ENCODE measurements around the gene NDUFS8.

The NDUFS8 gene

GRCh38 chr11:68052137-68052873 lies 21.8 kb downstream of the NDUFS8 start:
- no peak for DNase-seq

GRCh38 chr11:68053117-68053516 lies 22.6 kb downstream of the NDUFS8 start:
- no peak for DNase-seq

- DNase-seq = no peak
Observed at GRCh38 chr11:68053981-68054812, 23.7 kb downstream of the NDUFS8 start.

GRCh38 chr11:68056317-68057285 lies 26.1 kb downstream of the NDUFS8 start:
- no peak for DNase-seq

GRCh38 chr11:68057807-68058206 lies 27.3 kb downstream of the NDUFS8 start:
- DNase-seq = no peak

- no peak for DNase-seq
Observed at GRCh38 chr11:68061508-68061907, 31.0 kb downstream of the NDUFS8 start.

- DNase-seq = no peak
Observed at GRCh38 chr11:68064926-68065325, 34.4 kb downstream of the NDUFS8 start.

- no peak for DNase-seq
Observed at GRCh38 chr11:68065841-68066240, 35.4 kb downstream of the NDUFS8 start.

GRCh38 chr11:68066742-68067141 lies 36.3 kb downstream of the NDUFS8 start:
- no peak for DNase-seq

- no peak for DNase-seq
Observed at GRCh38 chr11:68067991-68068390, 37.5 kb downstream of the NDUFS8 start.

GRCh38 chr11:68071281-68072048 lies 41.0 kb downstream of the NDUFS8 start:
- DNase-seq = no peak

- DNase-seq = no peak
Observed at GRCh38 chr11:68074584-68075352, 44.3 kb downstream of the NDUFS8 start.

GRCh38 chr11:68076371-68077042 lies 46.0 kb downstream of the NDUFS8 start:
- no peak for DNase-seq

GRCh38 chr11:68077617-68078582 lies 47.4 kb downstream of the NDUFS8 start:
- DNase-seq = no peak

GRCh38 chr11:68080860-68081259 lies 50.4 kb downstream of the NDUFS8 start:
- DNase-seq = no peak

GRCh38 chr11:68081691-68082090 lies 51.2 kb downstream of the NDUFS8 start:
- DNase-seq = no peak

- DNase-seq = no peak
Observed at GRCh38 chr11:68082481-68082880, 52.0 kb downstream of the NDUFS8 start.

- no peak for DNase-seq
Observed at GRCh38 chr11:68083517-68083916, 53.0 kb downstream of the NDUFS8 start.

Measured in stimulated activated CD4-positive, alpha-beta T cell treated with anti-CD3 and anti-CD28 coated beads, Interleukin-12 subunit alpha, Interleukin-12 subunit beta, amount 100 ng/mL, for 4 hours (primary cell).